ENCODE data around the gene VWA1. TPM values are rescaled to one million over a fixed set of nuclear protein-coding genes. Genes with fewer than 3 reads are reported as not detected.

The VWA1 gene
- total and polyA plus RNA-seq, 2 donors from 2014 or later, result 103 to 116 TPM

DNA sequence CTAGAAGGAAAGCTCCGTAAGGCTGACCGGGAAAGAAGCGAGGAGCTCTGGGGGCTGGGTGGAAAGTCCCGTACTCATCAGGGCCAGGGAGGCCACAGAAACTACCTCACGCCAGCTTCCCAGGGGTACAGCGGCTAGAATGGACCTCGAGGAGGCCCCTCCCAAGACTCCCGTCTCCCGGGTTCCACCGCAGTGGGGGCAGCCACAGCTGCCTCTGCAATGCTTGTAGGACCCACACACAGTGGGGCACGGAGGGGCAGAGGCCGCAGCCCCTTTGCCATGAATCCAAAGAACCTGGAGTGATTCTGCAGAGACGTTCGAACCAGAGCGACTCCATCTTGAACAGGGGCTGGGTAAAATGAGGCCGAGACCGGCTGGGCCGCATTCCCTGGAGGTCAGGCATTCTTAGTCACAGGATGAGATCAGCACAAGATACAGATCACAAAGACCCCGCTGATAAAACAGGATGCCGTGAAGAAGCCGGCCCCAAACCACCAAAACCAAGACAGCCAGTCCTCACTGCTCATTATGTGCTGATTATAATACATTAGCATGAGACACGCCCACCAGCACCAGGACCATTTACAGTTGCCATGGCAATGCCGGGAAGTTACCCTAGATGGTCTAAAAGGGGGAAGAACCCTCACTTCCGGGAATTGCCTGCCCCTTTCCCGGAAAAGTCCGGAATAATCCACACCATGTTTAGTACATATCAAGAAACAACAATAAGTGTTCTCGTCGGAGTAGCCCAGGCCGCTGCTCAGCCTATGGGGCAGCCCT lies 12.8 kb upstream of the VWA1 start:
- intact Hi-C loops (cut with DNase I), result no loop called here
- no peaks in the 10 kb centered on the region for H3K36me3 ChIP-seq (ENCODE audit: control insufficient read depth in 2 of 3, insufficient read depth in 3 of 3, low read length in 3 of 3)
- no peaks in the 10 kb centered on the region for H3K9me3 ChIP-seq (ENCODE audit: control insufficient read depth in 2 of 3, insufficient read depth in 1 of 3, low read length in 3 of 3)
- no peak overlapping the region for H3K9ac ChIP-seq (ENCODE audit: low read length in 3 of 3)
- DNase-seq, result peak in 1 of 5 donors; percentile 57
- no peak overlapping the region for H3K27ac ChIP-seq (ENCODE audit: low read depth in 2 of 2, low read length in 2 of 2)
- FAIRE-seq, result no peak
- H3K4me3 ChIP-seq (ENCODE audit: low read length in 3 of 3), result no peak overlapping the region
- TF ChIP-seq, protein P1, sequence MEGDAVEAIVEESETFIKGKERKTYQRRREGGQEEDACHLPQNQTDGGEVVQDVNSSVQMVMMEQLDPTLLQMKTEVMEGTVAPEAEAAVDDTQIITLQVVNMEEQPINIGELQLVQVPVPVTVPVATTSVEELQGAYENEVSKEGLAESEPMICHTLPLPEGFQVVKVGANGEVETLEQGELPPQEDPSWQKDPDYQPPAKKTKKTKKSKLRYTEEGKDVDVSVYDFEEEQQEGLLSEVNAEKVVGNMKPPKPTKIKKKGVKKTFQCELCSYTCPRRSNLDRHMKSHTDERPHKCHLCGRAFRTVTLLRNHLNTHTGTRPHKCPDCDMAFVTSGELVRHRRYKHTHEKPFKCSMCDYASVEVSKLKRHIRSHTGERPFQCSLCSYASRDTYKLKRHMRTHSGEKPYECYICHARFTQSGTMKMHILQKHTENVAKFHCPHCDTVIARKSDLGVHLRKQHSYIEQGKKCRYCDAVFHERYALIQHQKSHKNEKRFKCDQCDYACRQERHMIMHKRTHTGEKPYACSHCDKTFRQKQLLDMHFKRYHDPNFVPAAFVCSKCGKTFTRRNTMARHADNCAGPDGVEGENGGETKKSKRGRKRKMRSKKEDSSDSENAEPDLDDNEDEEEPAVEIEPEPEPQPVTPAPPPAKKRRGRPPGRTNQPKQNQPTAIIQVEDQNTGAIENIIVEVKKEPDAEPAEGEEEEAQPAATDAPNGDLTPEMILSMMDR (IDR thresholded peaks at IDR 0.05; ENCODE audit: borderline replicate concordance, extremely low read depth, insufficient read depth), result no peak
- peaks cover 0 to 6% (median 0%) of the 10 kb centered on the region in 3 donors for H3K4me1 ChIP-seq (ENCODE audit: control insufficient read depth in 2 of 3, insufficient read depth in 2 of 3, low read depth in 1 of 3, low read length in 3 of 3)
- H3K27me3 ChIP-seq (ENCODE audit: control insufficient read depth, insufficient read depth, low read length), result no peaks in the 10 kb centered on the region

- TF ChIP-seq, protein P1 (IDR thresholded peaks at IDR 0.05; ENCODE audit: borderline replicate concordance, extremely low read depth, insufficient read depth), result no peak
- Histone ChIP-seq H3K36me3 (ENCODE audit: control insufficient read depth in 2 of 3, insufficient read depth in 3 of 3, low read length in 3 of 3) (no peaks in the 10 kb centered on the region), H3K4me3 (ENCODE audit: low read length in 3 of 3) (no peak overlapping the region), H3K4me1 (ENCODE audit: control insufficient read depth in 2 of 3, insufficient read depth in 2 of 3, low read depth in 1 of 3, low read length in 3 of 3) (peaks cover 0 to 6% (median 0%) of the 10 kb centered on the region in 3 donors), H3K9ac (ENCODE audit: low read length in 3 of 3) (no peak overlapping the region), H3K27ac (ENCODE audit: low read depth in 2 of 2, low read length in 2 of 2) (no peak overlapping the region), H3K27me3 (ENCODE audit: control insufficient read depth, insufficient read depth, low read length) (no peaks in the 10 kb centered on the region), H3K9me3 (ENCODE audit: control insufficient read depth in 2 of 3, insufficient read depth in 1 of 3, low read length in 3 of 3) (no peaks in the 10 kb centered on the region)
- intact Hi-C loops (cut with DNase I), result no loop called here
- DNase-seq, result no peak
- no peak for FAIRE-seq
Observed at GRCh38 chr1:1423245-1423597, 12.3 kb upstream of the VWA1 start.

DNA sequence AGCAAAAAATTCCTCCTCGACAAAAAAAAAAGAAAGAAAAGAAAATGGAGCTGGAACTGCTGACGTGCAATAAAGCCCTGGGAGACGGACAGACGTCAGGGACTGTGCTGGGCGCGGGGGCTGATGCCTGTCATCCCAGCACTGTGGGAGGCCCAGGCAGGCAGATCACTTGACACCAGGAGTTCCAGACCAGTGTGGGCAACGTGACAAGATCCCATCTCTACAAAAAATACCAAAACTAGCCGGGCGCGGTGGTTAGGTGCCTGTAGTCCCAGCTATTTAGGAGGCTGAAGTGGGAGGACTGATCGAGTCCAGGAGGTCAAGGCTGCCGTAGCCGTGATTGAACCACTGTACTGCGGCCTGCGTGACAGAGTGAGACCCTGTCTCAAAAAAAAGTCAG lies 10.8 kb upstream of the VWA1 start:
- Histone ChIP-seq H3K27ac (ENCODE audit: low read depth in 2 of 2, low read length in 2 of 2) (no peak overlapping the region), H3K4me3 (ENCODE audit: low read length in 3 of 3) (no peak overlapping the region), H3K27me3 (ENCODE audit: control insufficient read depth, insufficient read depth, low read length) (no peaks in the 10 kb centered on the region), H3K4me1 (ENCODE audit: control insufficient read depth in 2 of 3, insufficient read depth in 2 of 3, low read depth in 1 of 3, low read length in 3 of 3) (peaks cover 0 to 5% (median 0%) of the 10 kb centered on the region in 3 donors), H3K9ac (ENCODE audit: low read length in 3 of 3) (no peak overlapping the region), H3K36me3 (ENCODE audit: control insufficient read depth in 2 of 3, insufficient read depth in 3 of 3, low read length in 3 of 3) (no peaks in the 10 kb centered on the region), H3K9me3 (ENCODE audit: control insufficient read depth in 2 of 3, insufficient read depth in 1 of 3, low read length in 3 of 3) (no peaks in the 10 kb centered on the region)
- FAIRE-seq (no peak), DNase-seq (peak in 1 of 5 donors; percentile 57)
- intact Hi-C loops (cut with DNase I), result no loop called here
- TF ChIP-seq, protein P1 (IDR thresholded peaks at IDR 0.05; ENCODE audit: borderline replicate concordance, extremely low read depth, insufficient read depth), result no peak

Measured in kidney (tissue), 14 donors.